GM19455 (cell line): ENCODE results near the gene PDCD7.
"Not testable (repeated sequence)": the region's sequence is repeated elsewhere in the genome, so short reads cannot be mapped to it uniquely, and the experiment has no call there.

Experiments used
- ATAC-seq: cut with Tn5 transposase; IDR thresholded peaks from one replicate; pipeline ENCODE4 v1.9.1; 2021; ENCODE audit not compliant: unreplicated experiment

PDCD7 gene, protein sequence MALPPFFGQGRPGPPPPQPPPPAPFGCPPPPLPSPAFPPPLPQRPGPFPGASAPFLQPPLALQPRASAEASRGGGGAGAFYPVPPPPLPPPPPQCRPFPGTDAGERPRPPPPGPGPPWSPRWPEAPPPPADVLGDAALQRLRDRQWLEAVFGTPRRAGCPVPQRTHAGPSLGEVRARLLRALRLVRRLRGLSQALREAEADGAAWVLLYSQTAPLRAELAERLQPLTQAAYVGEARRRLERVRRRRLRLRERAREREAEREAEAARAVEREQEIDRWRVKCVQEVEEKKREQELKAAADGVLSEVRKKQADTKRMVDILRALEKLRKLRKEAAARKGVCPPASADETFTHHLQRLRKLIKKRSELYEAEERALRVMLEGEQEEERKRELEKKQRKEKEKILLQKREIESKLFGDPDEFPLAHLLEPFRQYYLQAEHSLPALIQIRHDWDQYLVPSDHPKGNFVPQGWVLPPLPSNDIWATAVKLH

DNA sequence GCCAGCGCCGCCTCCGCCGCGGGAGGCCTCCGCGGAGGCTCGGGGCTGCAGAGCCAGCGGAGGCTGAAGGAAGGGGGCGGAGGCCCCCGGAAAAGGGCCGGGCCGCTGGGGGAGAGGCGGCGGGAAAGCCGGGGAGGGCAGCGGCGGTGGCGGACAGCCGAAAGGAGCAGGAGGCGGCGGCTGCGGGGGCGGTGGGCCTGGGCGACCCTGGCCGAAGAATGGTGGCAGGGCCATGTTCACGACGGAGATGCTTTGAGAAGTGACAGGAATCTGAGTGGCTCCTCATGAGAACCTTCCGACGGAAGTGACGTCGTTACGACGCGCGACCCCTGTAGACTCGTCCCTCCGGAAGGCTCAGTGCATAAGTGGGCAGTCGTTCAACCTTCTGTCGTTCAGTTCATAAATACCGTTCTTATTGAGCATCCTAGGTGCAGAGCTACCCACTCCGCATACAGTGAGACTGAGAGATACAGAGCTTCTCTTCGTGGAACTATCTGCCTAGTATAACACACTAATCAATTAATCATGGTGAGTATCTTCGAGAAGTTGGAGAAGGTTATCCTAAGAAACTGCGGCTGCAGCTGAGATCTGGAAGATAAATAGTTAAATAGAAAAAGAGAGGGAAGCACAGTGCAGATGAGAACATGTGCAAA, at the start of gene PDCD7:
Gene PDCD7 (minus strand): TSS at position 261 of the 653 bp plus-strand sequence. CDS start 27 bp downstream, at position 234.
- peak; percentile 76 for ATAC-seq

GRCh38 chr15:65182538-65182937, 48.9 kb upstream of the PDCD7 start:
- ATAC-seq: no peak

DNA sequence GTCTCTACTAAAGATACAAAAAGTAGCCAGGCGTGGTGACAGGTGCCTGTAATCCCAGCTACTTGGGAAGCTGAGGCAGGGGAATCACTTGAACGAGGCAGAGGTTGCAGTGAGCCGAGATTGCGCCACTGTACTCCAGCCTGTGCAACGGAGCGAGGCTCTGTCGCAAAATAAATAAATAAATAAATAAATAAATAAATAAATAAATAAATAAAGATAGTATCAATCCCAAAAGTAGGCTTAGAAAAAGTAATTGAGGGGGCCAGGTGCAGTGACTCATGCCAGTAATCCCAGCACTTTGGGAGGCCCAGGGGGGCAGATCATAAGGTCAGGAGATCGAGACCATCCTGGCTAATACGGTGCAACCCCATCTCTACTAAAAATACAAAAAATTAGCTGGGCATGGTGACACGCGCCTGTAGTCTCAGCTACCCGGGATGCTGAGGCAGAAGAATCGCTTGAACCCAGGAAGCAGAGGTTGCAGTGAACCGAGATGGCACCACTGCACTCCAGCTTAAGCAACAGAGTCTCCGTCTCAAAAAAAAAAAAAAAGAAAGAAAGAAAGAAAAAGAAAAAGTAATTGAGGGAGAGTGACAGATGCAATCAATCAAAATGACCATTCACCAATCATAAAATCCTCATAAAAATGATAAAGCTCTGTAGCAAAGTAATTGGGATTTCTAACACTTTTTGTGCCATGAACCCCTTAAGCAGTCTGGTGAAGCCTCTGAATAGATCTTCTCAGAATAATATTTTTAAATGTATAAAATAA, 48.2 kb upstream of the PDCD7 start:
- ATAC-seq: not testable (repeated sequence)

- no peak for ATAC-seq
Measured at GRCh38 chr15:65180167-65180566, 46.6 kb upstream of the PDCD7 start.

GRCh38 chr15:65177901-65178300, 44.3 kb upstream of the PDCD7 start:
- ATAC-seq: no peak

DNA sequence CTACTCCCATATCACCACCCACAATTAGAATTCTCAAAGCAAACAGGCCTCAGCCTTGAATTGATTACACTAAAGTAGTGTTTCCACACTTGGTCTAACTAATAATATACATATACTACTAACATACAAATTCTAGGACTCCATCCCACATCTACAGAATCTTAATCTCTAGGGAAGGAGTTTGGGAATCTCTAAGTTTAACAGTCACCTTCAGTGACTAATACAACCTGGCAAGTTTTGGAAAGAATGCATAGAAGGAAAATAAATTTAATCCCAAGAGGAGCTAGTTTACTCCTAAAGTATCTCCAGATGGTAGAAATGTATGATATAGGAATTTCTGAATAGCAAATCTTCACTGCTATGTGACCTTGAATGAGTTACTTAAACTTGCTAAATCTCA, 42.4 kb upstream of the PDCD7 start:
- ATAC-seq: no peak

DNA sequence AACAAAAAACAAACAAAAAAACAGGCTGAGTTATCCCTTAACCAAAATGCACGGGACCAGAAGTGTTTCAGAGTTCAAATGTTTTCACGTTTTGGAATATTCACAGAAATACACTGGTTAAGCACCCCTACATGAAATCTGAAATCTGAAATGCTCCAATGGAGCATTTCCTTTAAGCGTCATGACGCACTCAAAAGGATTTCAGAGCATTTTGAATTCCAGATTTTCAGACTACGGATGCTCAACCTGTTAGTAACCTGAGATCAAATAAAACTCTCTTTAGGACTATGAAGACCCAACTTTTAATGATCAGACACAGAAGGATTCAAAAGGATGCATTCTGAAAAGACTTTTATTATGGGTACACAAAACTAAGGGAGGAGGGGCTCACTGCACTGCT, 41.9 kb upstream of the PDCD7 start:
- no peak for ATAC-seq

DNA sequence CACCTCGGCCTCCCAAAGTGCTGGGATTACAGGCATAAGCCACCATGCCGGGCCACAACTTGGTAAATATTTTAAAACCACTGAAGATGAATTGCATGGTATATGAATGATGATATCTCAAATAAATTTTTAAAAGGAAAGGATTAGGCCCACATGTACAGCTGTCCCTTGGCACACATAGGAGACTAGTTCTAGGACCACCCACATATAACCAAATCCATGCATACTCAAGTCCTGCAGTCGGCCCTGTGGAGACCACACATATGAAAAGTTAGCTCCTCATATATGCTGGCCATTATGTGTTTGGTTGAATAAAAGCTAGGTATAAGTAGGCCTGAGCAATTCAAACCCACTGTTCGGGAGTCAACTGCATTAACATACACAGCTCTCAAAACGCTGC, 40.9 kb upstream of the PDCD7 start:
- ATAC-seq: no peak

DNA sequence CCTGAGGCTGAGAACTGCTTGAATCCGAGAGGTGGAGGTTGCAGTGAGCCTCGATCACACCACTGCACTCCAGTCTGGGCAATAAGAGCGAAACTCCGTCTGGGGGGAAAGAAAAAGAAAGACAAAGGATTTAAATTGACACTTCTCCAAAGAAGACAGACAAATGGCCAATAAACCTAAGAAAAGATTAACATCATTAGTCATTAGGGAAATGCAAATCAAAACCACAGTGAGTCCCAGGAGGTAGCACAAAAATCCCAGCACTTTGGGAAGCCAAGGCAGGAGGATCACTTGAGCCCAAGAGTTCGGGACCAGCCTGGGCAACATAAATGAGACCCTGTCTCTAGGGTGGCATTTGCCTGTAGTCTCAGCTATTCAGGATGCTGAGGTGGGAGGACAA, 38.9 kb upstream of the PDCD7 start:
- no peak for ATAC-seq

- ATAC-seq: no peak
Measured at GRCh38 chr15:65171428-65171827, 37.8 kb upstream of the PDCD7 start.

DNA sequence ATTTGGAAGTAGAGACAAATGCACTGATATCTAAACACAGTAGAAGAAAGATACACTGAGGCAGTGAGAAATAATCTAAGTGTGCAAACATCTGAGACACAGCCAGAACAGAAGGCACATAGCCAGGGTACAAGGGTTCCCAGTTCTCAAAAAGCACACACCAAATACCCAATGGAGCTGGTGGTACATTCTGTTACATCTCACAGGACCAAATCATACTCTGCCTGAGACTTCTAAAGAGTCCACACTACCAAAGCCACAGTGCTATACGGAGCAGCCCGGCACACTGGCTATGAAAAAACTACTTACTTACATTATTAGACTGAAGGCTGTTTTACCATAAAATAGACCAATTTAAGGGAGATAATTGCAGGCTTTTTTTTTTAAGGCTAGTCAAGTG, 32.3 kb upstream of the PDCD7 start:
- no peak for ATAC-seq

- ATAC-seq: no peak
Measured at GRCh38 chr15:65164139-65164538, 30.5 kb upstream of the PDCD7 start.

GRCh38 chr15:65163041-65163440, 29.4 kb upstream of the PDCD7 start:
- ATAC-seq: no peak

DNA sequence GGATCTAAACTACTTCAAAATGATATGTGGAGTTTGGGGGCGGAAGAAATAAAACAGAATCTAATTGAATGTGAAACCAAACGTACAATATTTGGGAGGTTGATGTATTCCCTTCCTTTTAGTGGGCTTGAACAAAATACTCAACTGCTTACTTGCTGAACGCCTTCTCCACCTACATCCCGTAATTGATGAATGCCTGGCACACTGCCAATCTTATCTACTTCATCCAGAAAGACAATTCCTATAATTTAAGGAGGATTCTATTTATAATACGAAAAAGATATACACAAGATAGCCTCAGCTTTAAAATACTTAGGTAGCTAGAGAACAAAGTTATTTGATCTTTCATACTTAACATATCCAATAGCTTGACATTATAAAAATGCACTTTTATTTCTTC, 23.1 kb upstream of the PDCD7 start:
- no peak for ATAC-seq

DNA sequence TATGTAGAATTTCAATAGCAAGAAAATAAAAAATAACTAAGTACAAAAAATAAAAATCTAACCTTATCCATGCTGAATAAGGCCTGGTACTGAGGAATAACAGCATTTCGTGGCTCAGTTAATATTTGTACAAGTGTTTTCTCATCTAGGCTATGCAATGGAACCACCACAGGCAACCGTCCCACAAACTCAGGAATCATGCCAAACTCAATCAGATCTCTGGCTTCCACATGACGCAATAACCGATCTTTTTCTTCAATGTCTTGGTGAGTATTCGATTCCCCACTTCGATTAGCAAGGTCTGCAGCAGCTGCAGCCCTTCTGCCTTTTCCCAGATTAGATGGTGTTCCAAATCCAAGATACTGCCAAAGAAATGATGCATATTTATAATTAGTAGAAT, 21.1 kb upstream of the PDCD7 start:
- no peak for ATAC-seq

DNA sequence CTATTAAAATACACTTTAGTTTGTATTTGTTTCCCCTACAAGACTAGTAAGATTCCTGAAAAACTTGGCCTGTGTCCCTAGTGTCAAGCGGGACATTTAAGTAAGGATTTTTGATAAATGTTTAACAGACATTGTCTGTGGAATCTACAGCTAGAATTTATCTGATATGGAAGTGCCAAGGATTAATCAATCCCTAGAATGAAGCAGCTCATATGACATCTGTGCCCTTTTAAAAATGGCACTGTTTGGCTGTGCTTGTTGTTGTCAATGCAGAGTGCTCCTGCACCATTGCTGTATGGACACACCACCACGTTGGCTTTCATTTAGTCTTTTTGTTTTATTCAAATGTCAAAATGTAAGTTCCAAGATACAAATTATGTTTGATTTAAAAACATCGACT, 14.3 kb upstream of the PDCD7 start:
- no peak for ATAC-seq

- ATAC-seq: no peak
Measured at GRCh38 chr15:65146438-65146837, 12.8 kb upstream of the PDCD7 start.

- ATAC-seq: not testable (repeated sequence)
Measured at GRCh38 chr15:65138631-65139030, 5.0 kb upstream of the PDCD7 start.

- not testable (repeated sequence) for ATAC-seq
Measured at GRCh38 chr15:65137893-65138292, 4.3 kb upstream of the PDCD7 start.

DNA sequence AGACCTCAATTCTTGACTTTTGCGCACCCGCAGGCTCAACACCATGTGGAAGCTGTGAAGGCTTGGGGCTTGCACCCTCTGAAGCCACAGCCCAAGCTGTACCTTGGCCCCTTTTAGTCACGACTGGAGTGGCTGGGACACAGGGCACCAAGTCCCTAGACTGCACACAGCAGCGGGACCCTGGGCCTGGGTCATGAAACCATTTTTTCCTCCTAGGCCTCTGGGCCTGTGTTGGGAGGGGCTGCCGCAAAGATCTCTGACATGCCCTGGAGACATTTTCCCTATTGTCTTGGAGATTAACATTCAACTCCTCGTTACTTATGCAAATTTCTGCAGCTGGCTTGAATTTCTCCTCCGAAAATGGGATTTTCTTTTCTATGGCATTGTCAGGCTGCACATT, 3.5 kb upstream of the PDCD7 start:
- not testable (repeated sequence) for ATAC-seq

GRCh38 chr15:65134538-65134937, 930 bp upstream of the PDCD7 start:
- ATAC-seq: no peak
